NCI-H510A (cell line): ENCODE measurements around the gene TBC1D10A.

Source experiments
- DNase-seq: peaks from one replicate; lab custom pipeline; 2025; lab: John Stamatoyannopoulos, UW

Gene TBC1D10A

GRCh38 chr22:30326706-30327362 is at the start of gene TBC1D10A:
Gene TBC1D10A, minus strand, starts transcription at chr22:30326941. Its CDS starts 60 bp downstream, at chr22:30326881.
- DNase-seq, result peak; percentile 89

- no peak for DNase-seq
Measured at GRCh38 chr22:30375312-30375849, 48.6 kb upstream of the TBC1D10A start.

GRCh38 chr22:30373331-30374325 is 46.9 kb upstream of the TBC1D10A start:
- no peak for DNase-seq

GRCh38 chr22:30372915-30373314 is 46.2 kb upstream of the TBC1D10A start:
- no peak for DNase-seq

- peak; percentile 46 for DNase-seq
Measured at GRCh38 chr22:30371981-30372380, 45.2 kb upstream of the TBC1D10A start.

GRCh38 chr22:30371321-30371720 is 44.6 kb upstream of the TBC1D10A start:
- no peak for DNase-seq

GRCh38 chr22:30370641-30371230 is 44.0 kb upstream of the TBC1D10A start:
- DNase-seq, result no peak

- DNase-seq, result no peak
Measured at GRCh38 chr22:30368420-30368819, 41.7 kb upstream of the TBC1D10A start.

- no peak for DNase-seq
Measured at GRCh38 chr22:30365891-30366290, 39.1 kb upstream of the TBC1D10A start.

- DNase-seq, result no peak
Measured at GRCh38 chr22:30362651-30363281, 36.0 kb upstream of the TBC1D10A start.

GRCh38 chr22:30361916-30362650 is 35.3 kb upstream of the TBC1D10A start:
- DNase-seq, result no peak

GRCh38 chr22:30358541-30358940 is 31.8 kb upstream of the TBC1D10A start:
- no peak for DNase-seq

- no peak for DNase-seq
Measured at GRCh38 chr22:30357650-30358215, 31.0 kb upstream of the TBC1D10A start.

GRCh38 chr22:30357236-30357570 is 30.5 kb upstream of the TBC1D10A start:
- no peak for DNase-seq

GRCh38 chr22:30356449-30357235 is 29.9 kb upstream of the TBC1D10A start, which contains the start of the genes CCDC157 and SF3A1:
Gene CCDC157, plus strand, starts transcription at chr22:30357007. Its CDS starts 8,994 bp downstream, at chr22:30366001.
Gene SF3A1, minus strand, starts transcription at chr22:30356894. Its CDS starts 102 bp downstream, at chr22:30356792.
- DNase-seq, result peak; percentile 81

GRCh38 chr22:30354644-30355043 is 27.9 kb upstream of the TBC1D10A start:
- DNase-seq, result no peak

- DNase-seq, result no peak
Measured at GRCh38 chr22:30351226-30351625, 24.5 kb upstream of the TBC1D10A start.

GRCh38 chr22:30348809-30349208 is 22.1 kb upstream of the TBC1D10A start:
- no peak for DNase-seq

GRCh38 chr22:30348404-30348803 is 21.7 kb upstream of the TBC1D10A start:
- DNase-seq, result no peak
